ENCODE results near the gene DENND4C. TPM values are rescaled to one million over a fixed set of nuclear protein-coding genes. Genes with fewer than 3 reads are reported as not detected.

The DENND4C gene
- total RNA-seq, 1 donor from 2014 or later, result 35.6 TPM

- peaks cover 7% of the 10 kb centered on the region for H3K4me1 Mint-ChIP-seq (ENCODE audit: unreplicated experiment)
- no peaks in the 10 kb centered on the region for H3K36me3 Mint-ChIP-seq (ENCODE audit: low read depth, unreplicated experiment)
- no peak overlapping the region for H3K27ac Mint-ChIP-seq (ENCODE audit: unreplicated experiment)
- H3K27me3 Mint-ChIP-seq (ENCODE audit: unreplicated experiment), result no peaks in the 10 kb centered on the region
- H3K4me3 Mint-ChIP-seq (ENCODE audit: unreplicated experiment), result no peak overlapping the region
- no peak for TF ChIP-seq CTCF (IDR thresholded peaks at IDR 0.05; ENCODE audit: unreplicated experiment)
- no peak for DNase-seq (ENCODE audit: low spot score)
- no peaks in the 10 kb centered on the region for H3K9me3 Mint-ChIP-seq (ENCODE audit: unreplicated experiment)
Measured at GRCh38 chr9:19198406-19198805, 32.1 kb upstream of the DENND4C start.

GRCh38 chr9:19199012-19199411 is 31.5 kb upstream of the DENND4C start:
- H3K27ac Mint-ChIP-seq (ENCODE audit: unreplicated experiment), result no peak overlapping the region
- H3K27me3 Mint-ChIP-seq (ENCODE audit: unreplicated experiment), result no peaks in the 10 kb centered on the region
- DNase-seq (ENCODE audit: low spot score), result no peak
- peaks cover 7% of the 10 kb centered on the region for H3K4me1 Mint-ChIP-seq (ENCODE audit: unreplicated experiment)
- no peaks in the 10 kb centered on the region for H3K36me3 Mint-ChIP-seq (ENCODE audit: low read depth, unreplicated experiment)
- no peak overlapping the region for H3K4me3 Mint-ChIP-seq (ENCODE audit: unreplicated experiment)
- no peak for TF ChIP-seq CTCF (IDR thresholded peaks at IDR 0.05; ENCODE audit: unreplicated experiment)
- no peaks in the 10 kb centered on the region for H3K9me3 Mint-ChIP-seq (ENCODE audit: unreplicated experiment)

- Mint-ChIP-seq H3K27ac (ENCODE audit: unreplicated experiment) (no peak overlapping the region), H3K36me3 (ENCODE audit: low read depth, unreplicated experiment) (no peaks in the 10 kb centered on the region), H3K27me3 (ENCODE audit: unreplicated experiment) (no peaks in the 10 kb centered on the region), H3K4me1 (ENCODE audit: unreplicated experiment) (peaks cover 7% of the 10 kb centered on the region), H3K4me3 (ENCODE audit: unreplicated experiment) (no peak overlapping the region), H3K9me3 (ENCODE audit: unreplicated experiment) (no peaks in the 10 kb centered on the region)
- TF ChIP-seq CTCF (IDR thresholded peaks at IDR 0.05; ENCODE audit: unreplicated experiment), result no peak
- no peak for DNase-seq (ENCODE audit: low spot score)
Measured at GRCh38 chr9:19200229-19200628, 30.3 kb upstream of the DENND4C start.

GRCh38 chr9:19201899-19202891 is 28.3 kb upstream of the DENND4C start:
- Mint-ChIP-seq H3K9me3 (ENCODE audit: unreplicated experiment) (no peaks in the 10 kb centered on the region), H3K27me3 (ENCODE audit: unreplicated experiment) (no peaks in the 10 kb centered on the region), H3K4me1 (ENCODE audit: unreplicated experiment) (peaks cover 7% of the 10 kb centered on the region), H3K4me3 (ENCODE audit: unreplicated experiment) (no peak overlapping the region), H3K36me3 (ENCODE audit: low read depth, unreplicated experiment) (no peaks in the 10 kb centered on the region), H3K27ac (ENCODE audit: unreplicated experiment) (no peak overlapping the region)
- DNase-seq (ENCODE audit: low spot score), result no peak
- no peak for TF ChIP-seq CTCF (IDR thresholded peaks at IDR 0.05; ENCODE audit: unreplicated experiment)

- Mint-ChIP-seq H3K9me3 (ENCODE audit: unreplicated experiment) (no peaks in the 10 kb centered on the region), H3K27me3 (ENCODE audit: unreplicated experiment) (no peaks in the 10 kb centered on the region), H3K27ac (ENCODE audit: unreplicated experiment) (no peak overlapping the region), H3K36me3 (ENCODE audit: low read depth, unreplicated experiment) (no peaks in the 10 kb centered on the region), H3K4me3 (ENCODE audit: unreplicated experiment) (no peak overlapping the region), H3K4me1 (ENCODE audit: unreplicated experiment) (peaks cover 7% of the 10 kb centered on the region)
- DNase-seq (ENCODE audit: low spot score), result no peak
- no peak for TF ChIP-seq CTCF (IDR thresholded peaks at IDR 0.05; ENCODE audit: unreplicated experiment)
Measured at GRCh38 chr9:19203058-19203457, 27.4 kb upstream of the DENND4C start.
